ENCODE measurements around the gene RAPGEF2.

The RAPGEF2 gene

DNA sequence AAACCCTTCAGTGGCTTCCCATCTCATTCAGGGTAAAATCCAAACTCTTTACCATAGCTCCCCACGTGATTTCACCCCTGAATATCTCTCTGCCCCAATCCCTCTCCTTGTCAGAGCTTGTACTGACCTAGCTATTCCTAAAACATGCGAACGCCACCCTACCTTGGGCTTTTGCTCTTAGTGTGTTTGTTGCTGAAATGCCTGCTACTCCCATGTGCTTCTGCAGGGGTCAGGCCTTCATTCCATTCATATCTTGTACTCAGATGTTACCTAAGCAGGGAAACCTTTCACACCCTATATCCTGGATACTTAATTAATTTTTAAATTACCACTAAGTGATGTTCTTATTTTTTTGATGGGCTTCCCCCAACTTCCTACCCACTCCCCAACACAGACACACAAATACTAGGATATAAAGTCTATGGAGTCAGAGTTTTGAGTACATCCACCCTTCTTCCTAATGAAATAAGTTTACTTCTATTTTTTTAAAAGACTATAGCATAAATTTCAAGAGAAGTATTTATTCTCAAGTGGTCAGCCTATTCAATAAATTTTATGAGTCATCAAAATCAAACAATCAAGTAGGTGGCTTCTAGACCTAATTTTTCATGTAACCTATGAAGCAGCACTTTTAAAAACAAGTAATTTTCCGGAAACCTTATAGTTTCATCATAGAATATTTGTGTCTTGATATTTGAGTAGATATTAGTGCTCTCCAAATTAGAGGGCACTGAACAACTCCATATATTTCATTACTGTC is 189.4 kb downstream of the RAPGEF2 start:
- DNase-seq (ENCODE audit: low read depth in 2 of 2): no peak
- no peak overlapping the region for H3K4me3 ChIP-seq (replicated peaks in 1 of 2; ENCODE audit: low read depth in 2 of 2, low read length in 2 of 2)
- TF ChIP-seq, protein P1, sequence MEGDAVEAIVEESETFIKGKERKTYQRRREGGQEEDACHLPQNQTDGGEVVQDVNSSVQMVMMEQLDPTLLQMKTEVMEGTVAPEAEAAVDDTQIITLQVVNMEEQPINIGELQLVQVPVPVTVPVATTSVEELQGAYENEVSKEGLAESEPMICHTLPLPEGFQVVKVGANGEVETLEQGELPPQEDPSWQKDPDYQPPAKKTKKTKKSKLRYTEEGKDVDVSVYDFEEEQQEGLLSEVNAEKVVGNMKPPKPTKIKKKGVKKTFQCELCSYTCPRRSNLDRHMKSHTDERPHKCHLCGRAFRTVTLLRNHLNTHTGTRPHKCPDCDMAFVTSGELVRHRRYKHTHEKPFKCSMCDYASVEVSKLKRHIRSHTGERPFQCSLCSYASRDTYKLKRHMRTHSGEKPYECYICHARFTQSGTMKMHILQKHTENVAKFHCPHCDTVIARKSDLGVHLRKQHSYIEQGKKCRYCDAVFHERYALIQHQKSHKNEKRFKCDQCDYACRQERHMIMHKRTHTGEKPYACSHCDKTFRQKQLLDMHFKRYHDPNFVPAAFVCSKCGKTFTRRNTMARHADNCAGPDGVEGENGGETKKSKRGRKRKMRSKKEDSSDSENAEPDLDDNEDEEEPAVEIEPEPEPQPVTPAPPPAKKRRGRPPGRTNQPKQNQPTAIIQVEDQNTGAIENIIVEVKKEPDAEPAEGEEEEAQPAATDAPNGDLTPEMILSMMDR (IDR thresholded peaks at IDR 0.05; ENCODE audit: low read depth, low read length): no peak

DNA sequence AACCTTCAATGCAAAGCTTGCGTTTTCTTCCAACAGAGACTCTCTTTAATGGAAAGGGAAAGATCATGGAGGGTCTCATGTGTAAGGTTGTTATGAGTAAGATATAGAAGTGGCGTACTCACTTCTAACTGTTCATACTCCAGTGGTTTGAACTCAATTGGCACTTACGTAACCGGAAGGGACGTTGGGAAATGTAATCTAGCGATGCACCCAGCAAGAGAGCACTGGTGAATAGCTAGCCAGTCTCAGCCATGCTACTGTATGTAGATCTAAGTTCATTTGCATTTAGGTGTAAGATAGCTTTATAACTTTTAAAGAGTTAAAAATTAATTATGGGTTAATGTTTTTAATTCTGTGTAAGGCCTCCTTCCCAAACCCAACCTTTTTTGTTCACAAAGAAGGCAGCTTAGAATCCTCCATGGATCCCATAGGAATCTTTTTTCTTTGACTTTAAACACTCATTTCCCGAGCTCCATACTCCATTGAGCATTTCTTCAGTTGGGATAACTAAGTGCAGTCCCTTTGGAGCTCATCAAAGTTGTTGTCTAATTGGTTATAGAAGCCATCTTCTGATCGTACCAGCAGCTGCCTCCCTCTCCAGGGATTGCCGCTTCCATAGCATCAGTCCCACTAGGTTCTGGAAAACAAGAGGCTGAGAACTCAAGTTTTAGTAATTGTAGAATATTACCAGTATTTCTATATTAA is 191.1 kb downstream of the RAPGEF2 start:
- TF ChIP-seq, protein P1 (IDR thresholded peaks at IDR 0.05; ENCODE audit: low read depth, low read length): no peak
- H3K4me3 ChIP-seq (replicated peaks in 1 of 2; ENCODE audit: low read depth in 2 of 2, low read length in 2 of 2): no peak overlapping the region

DNA sequence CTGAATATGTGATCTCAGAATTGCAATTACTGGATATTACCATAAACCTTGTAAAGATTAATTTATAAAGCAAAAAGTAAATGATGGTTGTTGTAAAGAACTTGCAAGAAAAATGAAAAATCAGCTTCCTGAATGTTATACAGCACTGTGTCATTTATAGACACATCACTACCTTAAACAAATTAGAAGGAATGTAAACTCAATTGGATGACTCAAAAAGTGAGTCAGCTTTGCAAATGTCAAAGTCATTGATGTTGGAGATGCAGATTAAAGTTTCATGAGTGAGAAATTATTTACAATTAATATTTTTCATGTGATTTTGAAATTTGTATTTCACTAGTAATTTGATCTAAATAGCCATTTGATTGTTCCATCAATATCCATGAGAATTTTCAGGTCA is 193.2 kb downstream of the RAPGEF2 start:
- TF ChIP-seq, protein P1 (IDR thresholded peaks at IDR 0.05; ENCODE audit: low read depth, low read length): no peak
- H3K4me3 ChIP-seq (replicated peaks in 1 of 2; ENCODE audit: low read depth in 2 of 2, low read length in 2 of 2): no peak overlapping the region
- DNase-seq (ENCODE audit: low read depth in 2 of 2): peak in 1 of 2 donors; percentile 58

More for the DNA sequence above, 191.1 kb downstream of the RAPGEF2 start:
- no peak for DNase-seq (ENCODE audit: low read depth in 2 of 2)

DNA sequence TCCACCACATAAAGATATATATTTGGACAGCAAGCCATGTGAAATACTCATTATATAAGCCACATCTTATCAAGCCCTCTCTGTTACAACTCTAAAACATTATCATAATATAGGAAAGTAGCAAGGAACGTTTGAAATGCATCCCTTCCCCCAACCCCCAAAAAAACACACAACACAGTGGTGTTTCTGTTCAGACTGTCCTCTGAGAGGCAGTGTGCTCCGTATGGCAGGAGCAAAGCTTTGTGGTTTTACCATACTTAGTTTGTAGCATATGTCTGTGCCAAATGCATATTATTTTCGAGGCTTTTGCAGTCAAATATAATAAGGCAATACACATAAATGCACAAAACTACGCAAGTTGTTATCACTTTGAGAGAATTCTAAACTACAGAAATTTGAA is 194.2 kb downstream of the RAPGEF2 start:
- TF ChIP-seq, protein P1 (IDR thresholded peaks at IDR 0.05; ENCODE audit: low read depth, low read length): no peak
- no peak for DNase-seq (ENCODE audit: low read depth in 2 of 2)
- H3K4me3 ChIP-seq (replicated peaks in 1 of 2; ENCODE audit: low read depth in 2 of 2, low read length in 2 of 2): no peak overlapping the region

DNA sequence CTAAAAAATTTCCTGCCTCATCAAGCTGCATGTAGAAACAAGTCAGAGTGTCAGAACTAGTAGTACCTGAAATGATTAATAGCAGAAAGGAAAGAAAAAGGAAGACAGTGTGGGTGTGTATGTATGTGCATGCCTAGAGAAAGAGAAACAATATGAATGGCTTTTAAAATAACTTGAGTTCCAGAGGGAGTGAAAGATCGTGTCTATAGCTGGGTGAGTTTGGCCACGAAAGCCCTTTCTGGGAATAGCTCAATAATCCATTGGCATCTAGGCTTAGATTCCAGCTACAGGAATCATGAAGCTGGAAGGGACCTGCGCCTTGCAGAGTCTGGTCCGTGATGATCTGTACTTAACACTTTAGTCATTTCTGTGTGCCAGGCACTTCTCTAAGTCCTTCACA is 195.6 kb downstream of the RAPGEF2 start:
- TF ChIP-seq, protein P1 (IDR thresholded peaks at IDR 0.05; ENCODE audit: low read depth, low read length): no peak
- H3K4me3 ChIP-seq (replicated peaks in 1 of 2; ENCODE audit: low read depth in 2 of 2, low read length in 2 of 2): no peak overlapping the region
- DNase-seq (ENCODE audit: low read depth in 2 of 2): peak in 1 of 2 donors; percentile 39

DNA sequence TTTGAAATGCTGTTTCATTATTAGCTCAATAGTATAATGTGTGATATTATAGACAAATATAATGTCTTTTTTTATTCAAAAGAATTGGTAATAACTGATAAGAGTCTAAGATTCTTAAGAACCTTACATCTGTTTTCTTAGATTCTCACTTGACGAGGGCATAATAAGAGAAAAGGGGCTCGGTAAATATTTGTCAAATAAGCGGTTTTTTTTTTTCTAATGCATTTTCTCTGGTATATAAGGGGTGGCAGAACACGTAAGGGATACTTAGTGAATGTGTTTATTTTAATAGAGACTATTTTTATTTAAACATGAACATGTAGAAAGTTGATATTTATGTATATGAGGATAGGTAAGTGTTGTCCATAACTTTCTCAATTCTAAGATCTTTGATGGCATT is 200.6 kb downstream of the RAPGEF2 start:
- H3K4me3 ChIP-seq (replicated peaks in 1 of 2; ENCODE audit: low read depth in 2 of 2, low read length in 2 of 2): no peak overlapping the region
- no peak for DNase-seq (ENCODE audit: low read depth in 2 of 2)
- TF ChIP-seq, protein P1 (IDR thresholded peaks at IDR 0.05; ENCODE audit: low read depth, low read length): no peak
